ENCODE measurements around the gene EPAS1. TPM values are rescaled to one million over a fixed set of nuclear protein-coding genes. Genes with fewer than 3 reads are reported as not detected.

EPAS1 gene
- total and polyA plus RNA-seq, 3 donors from 2014 or later = 93.9 to 158 (median 142) TPM

DNA sequence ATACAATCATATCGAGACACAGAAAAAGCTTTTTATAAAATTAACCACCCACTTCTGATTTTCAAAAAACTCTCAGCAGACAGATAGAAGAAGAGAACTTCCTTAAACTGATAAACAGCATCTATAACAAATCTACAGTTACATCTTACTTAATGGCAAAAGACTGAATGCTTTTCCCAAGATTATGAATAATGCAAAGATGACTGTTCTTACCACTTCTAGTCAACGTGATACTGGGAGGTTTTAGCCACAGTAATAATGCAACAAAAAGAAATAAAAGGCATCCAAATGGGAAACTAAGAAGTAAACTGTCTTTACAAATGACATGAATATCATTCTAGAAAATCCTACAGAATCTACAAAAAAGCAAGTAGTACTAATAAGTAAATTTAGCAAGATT lies 124.2 kb downstream of the EPAS1 start:
- Histone ChIP-seq H3K9me3 (no peaks in the 10 kb centered on the region), H3K4me1 (no peaks in the 10 kb centered on the region), H3K27me3 (no peaks in the 10 kb centered on the region), H3K4me3 (no peak overlapping the region), H3K36me3 (ENCODE audit: low read depth, missing control alignments) (no peaks in the 10 kb centered on the region), H3K27ac (no peak overlapping the region)
- WGBS, 2 donors = 84% methylated on average over 2 of the region's 2 CpGs
- TF ChIP-seq POLR2A (IDR thresholded peaks at IDR 0.05) = no peak
- TF ChIP-seq, protein P1, sequence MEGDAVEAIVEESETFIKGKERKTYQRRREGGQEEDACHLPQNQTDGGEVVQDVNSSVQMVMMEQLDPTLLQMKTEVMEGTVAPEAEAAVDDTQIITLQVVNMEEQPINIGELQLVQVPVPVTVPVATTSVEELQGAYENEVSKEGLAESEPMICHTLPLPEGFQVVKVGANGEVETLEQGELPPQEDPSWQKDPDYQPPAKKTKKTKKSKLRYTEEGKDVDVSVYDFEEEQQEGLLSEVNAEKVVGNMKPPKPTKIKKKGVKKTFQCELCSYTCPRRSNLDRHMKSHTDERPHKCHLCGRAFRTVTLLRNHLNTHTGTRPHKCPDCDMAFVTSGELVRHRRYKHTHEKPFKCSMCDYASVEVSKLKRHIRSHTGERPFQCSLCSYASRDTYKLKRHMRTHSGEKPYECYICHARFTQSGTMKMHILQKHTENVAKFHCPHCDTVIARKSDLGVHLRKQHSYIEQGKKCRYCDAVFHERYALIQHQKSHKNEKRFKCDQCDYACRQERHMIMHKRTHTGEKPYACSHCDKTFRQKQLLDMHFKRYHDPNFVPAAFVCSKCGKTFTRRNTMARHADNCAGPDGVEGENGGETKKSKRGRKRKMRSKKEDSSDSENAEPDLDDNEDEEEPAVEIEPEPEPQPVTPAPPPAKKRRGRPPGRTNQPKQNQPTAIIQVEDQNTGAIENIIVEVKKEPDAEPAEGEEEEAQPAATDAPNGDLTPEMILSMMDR (IDR thresholded peaks at IDR 0.05) = no peak
- no peak for DNase-seq
- intact Hi-C loops (cut with DNase I; ENCODE audit: low total_unique reads) = no loop called here

DNA sequence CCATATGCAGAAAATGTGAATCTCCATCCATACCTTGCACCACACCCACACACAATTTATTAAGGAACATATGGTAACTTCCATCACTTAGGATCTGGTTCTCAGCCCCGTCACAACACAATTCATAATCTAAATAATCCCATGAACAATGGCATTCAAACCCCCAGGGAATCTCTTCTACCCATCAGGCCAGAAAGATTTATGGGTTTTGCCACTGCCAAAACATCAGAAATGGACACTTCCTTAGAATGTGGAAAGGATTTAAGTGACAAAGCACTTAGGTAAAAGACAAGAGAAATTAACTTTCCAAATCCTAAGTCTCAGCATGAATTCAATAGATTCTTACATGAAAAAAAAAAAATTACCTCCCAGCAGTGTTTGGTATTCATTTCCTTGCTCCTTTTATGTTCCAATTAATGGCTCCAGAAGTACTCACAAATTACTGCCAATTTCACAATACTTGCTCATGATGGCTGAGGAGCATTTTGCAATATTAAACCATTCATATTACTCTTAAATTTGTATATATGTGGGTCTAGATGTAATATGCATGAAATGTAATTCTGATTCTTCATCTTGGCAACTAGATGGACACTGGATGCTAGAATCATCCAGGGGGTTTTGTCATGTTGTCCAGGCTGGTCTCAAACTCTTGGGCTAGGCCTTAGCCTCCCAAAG lies 125.6 kb downstream of the EPAS1 start:
- no peak for DNase-seq
- Histone ChIP-seq H3K4me3 (no peak overlapping the region), H3K4me1 (no peaks in the 10 kb centered on the region), H3K27me3 (no peaks in the 10 kb centered on the region), H3K27ac (no peak overlapping the region), H3K9me3 (no peaks in the 10 kb centered on the region), H3K36me3 (ENCODE audit: low read depth, missing control alignments) (no peaks in the 10 kb centered on the region)
- intact Hi-C loops (cut with DNase I; ENCODE audit: low total_unique reads) = no loop called here
- no peak for TF ChIP-seq POLR2A (IDR thresholded peaks at IDR 0.05)
- TF ChIP-seq, protein P1 (IDR thresholded peaks at IDR 0.05) = no peak
- 65 to 88% methylated on average over 1 of the region's 1 CpG for WGBS, 2 donors

DNA sequence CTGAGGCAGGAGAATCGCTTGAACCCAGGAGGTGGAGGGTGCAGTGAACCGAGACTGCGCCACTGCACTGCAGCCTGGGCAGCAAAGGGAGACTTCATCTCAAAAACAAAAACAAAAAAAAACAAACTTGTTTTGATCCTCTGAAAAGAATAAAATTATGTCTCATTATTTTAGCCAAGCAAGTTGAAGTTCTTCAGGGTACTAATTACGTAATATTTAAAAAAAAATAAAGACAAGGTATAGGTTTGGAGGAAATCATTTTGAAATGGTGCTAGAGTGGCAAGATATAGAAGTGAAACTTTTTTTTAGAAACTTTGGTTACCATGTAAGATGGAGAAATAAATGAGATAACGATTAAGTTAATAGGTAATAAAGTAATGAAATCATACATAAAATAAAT lies 127.7 kb downstream of the EPAS1 start:
- no peak overlapping the region for H3K4me3 ChIP-seq
- TF ChIP-seq POLR2A (IDR thresholded peaks at IDR 0.05) = no peak
- TF ChIP-seq, protein P1 (IDR thresholded peaks at IDR 0.05) = no peak

DNA sequence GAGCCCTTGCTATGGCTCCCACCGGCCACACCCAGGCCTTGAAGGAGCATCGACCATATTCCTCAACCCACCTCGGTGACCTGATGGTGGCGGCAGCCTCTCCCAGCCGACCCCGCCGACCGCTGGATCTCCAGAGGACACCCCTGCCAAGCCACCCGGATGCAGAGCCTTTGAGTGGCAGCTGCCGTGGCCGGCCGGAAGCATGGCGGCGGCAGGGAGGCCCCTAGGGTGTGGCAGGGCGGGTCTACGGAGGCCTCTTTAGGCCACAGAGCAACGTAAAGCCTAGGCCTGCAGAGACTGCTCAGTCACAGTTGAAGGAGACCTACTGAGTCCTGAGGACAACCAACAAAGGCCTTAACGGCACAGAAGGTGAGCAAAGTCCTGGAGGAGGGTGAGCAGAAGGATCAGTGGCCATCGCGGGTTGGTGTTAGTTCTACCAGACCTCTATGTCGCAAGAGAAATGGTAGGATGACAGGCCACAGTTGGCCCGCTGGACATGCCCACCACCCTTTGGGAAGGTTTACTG lies 131.8 kb downstream of the EPAS1 start:
- 39 to 63% methylated on average over 5 to 22 of the region's 22 CpGs for WGBS, 2 donors

More for the DNA sequence above, 127.7 kb downstream of the EPAS1 start:
- H3K27ac ChIP-seq = no peak overlapping the region
- intact Hi-C loops (cut with DNase I; ENCODE audit: low total_unique reads) = no loop called here
- no peaks in the 10 kb centered on the region for H3K9me3 ChIP-seq
- no peaks in the 10 kb centered on the region for H3K27me3 ChIP-seq
- no peak for DNase-seq
- WGBS, 2 donors = 87 to 93% methylated on average over 5 of the region's 5 CpGs
- no peaks in the 10 kb centered on the region for H3K4me1 ChIP-seq
- H3K36me3 ChIP-seq (ENCODE audit: low read depth, missing control alignments) = no peaks in the 10 kb centered on the region

More for the DNA sequence above, 131.8 kb downstream of the EPAS1 start:
- TF ChIP-seq, protein P1 (IDR thresholded peaks at IDR 0.05) = no peak
- TF ChIP-seq POLR2A (IDR thresholded peaks at IDR 0.05) = no peak
- peak; percentile 78 for DNase-seq
- H3K4me3 ChIP-seq = peak overlapping the region; percentile 50 to 52
- no peaks in the 10 kb centered on the region for H3K36me3 ChIP-seq (ENCODE audit: low read depth, missing control alignments)
- H3K9me3 ChIP-seq = no peaks in the 10 kb centered on the region
- no peak overlapping the region for H3K27ac ChIP-seq
- intact Hi-C loops (cut with DNase I; ENCODE audit: low total_unique reads) = no loop called here
- H3K27me3 ChIP-seq = no peaks in the 10 kb centered on the region
- H3K4me1 ChIP-seq = no peaks in the 10 kb centered on the region

All from testis (tissue), 3 donors.